ENCODE data around the gene SNAI1.
"Not testable (repeated sequence)": the region's sequence is repeated elsewhere in the genome, so short reads cannot be mapped to it uniquely, and the experiment has no call there.

DNA sequence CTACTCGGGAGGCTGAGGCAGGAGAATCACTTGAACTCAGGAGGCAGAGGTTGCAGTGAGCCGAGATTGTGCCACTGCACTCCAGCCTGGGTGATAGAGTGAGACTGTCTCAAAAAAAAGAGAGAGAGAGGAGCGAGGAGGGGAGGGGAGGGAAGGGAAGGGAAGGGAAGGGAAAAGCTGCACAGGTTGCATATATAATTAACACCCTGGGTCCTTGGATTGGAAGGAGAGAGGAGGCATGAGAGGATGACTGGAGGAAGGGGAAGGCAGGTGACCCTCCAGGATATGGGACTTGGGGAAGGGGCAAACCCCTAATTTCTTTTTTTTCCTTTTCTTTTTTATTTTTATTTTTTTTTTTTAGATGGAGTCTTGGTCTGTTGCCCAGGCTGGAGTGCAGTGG is 28.8 kb downstream of the SNAI1 start:
- TF ChIP-seq, protein P1, sequence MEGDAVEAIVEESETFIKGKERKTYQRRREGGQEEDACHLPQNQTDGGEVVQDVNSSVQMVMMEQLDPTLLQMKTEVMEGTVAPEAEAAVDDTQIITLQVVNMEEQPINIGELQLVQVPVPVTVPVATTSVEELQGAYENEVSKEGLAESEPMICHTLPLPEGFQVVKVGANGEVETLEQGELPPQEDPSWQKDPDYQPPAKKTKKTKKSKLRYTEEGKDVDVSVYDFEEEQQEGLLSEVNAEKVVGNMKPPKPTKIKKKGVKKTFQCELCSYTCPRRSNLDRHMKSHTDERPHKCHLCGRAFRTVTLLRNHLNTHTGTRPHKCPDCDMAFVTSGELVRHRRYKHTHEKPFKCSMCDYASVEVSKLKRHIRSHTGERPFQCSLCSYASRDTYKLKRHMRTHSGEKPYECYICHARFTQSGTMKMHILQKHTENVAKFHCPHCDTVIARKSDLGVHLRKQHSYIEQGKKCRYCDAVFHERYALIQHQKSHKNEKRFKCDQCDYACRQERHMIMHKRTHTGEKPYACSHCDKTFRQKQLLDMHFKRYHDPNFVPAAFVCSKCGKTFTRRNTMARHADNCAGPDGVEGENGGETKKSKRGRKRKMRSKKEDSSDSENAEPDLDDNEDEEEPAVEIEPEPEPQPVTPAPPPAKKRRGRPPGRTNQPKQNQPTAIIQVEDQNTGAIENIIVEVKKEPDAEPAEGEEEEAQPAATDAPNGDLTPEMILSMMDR (IDR thresholded peaks at IDR 0.05): not testable (repeated sequence)
- not testable (repeated sequence) for TF ChIP-seq POLR2AphosphoS5 (IDR thresholded peaks at IDR 0.05; ENCODE audit: low read depth, low read length); SIN3A (IDR thresholded peaks at IDR 0.05; ENCODE audit: borderline replicate concordance, insufficient read depth, low read depth, low read length)

Data from Panc1 (cell line).